ENCODE data around the gene KIF18B.

KIF18B gene

DNA sequence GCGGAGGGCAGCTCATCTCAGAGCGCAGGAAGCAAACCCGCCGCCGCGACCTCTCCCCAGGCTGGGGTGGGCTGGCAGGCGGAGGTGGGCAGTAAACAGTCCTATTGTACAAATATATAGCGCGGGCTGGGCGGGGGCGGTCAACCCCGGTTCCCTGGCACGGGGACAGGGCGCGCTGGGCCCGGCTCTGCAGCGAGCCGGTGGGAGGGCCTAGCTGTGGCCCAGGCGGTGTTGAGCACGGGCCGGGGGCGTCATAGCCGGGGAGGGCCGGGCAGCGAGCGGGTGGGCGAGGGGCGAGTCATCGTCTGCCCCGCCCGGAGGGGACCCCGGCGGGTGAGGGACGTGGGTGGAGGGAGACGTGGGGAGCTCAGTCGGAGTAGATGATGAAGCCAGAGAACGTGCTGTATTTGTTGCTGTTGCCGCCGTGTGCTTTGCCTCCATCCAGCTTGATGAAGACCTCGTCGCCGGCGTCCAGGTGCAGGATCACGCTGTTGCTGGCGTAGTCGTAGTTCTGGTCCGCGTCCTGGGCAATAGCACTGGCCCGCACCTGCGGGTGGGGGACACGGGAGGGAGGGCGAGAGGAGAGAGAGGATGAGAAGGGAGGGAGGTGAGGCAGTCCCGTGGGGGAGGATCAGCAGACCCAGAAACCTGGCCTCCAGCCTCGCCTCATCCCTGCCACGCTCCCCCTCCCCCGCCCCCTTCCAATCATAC is 12.4 kb upstream of the KIF18B start:
- Histone ChIP-seq H3K23ac (ENCODE audit: low read length) (no peak overlapping the region), H3K4me1 (ENCODE audit: control insufficient read depth, low read depth, low read length) (no peaks in the 10 kb centered on the region), H3K27ac (ENCODE audit: low read depth, low read length) (no peak overlapping the region), H3K4me3 (ENCODE audit: low read length) (no peak overlapping the region), H4K5ac (ENCODE audit: low read length) (no peak overlapping the region), H2AK5ac (ENCODE audit: low read length) (no peak overlapping the region), H3K79me2 (ENCODE audit: control insufficient read depth, insufficient read depth, low read length) (no peaks in the 10 kb centered on the region), H3K27me3 (ENCODE audit: insufficient read depth, low read length, poor library complexity) (no peaks in the 10 kb centered on the region), H2BK15ac (replicated peaks; ENCODE audit: low read depth) (no peak overlapping the region), H2BK120ac (ENCODE audit: low read depth, low read length) (no peak overlapping the region), H3K79me1 (ENCODE audit: low read length) (no peaks in the 10 kb centered on the region), H3K18ac (ENCODE audit: low read length) (no peak overlapping the region), H4K8ac (ENCODE audit: low read depth, low read length) (no peak overlapping the region), H3K9ac (ENCODE audit: low read length) (peak overlapping the region; percentile 28), H3K4me2 (ENCODE audit: low read length) (peak overlapping the region; percentile 43), H2BK5ac (ENCODE audit: low read length) (no peak overlapping the region), H3K36me3 (ENCODE audit: control insufficient read depth, insufficient read depth, low read length) (no peaks in the 10 kb centered on the region), H3K56ac (ENCODE audit: low read length) (peak overlapping the region; percentile 68), H3K4ac (ENCODE audit: low read depth, low read length) (no peak overlapping the region)
- no peak for DNase-seq
- no CpG with 5 or more reads among the region's 56 CpGs for WGBS (ENCODE audit: extremely low coverage, insufficient coverage, low lambda C conversion rate)

DNA sequence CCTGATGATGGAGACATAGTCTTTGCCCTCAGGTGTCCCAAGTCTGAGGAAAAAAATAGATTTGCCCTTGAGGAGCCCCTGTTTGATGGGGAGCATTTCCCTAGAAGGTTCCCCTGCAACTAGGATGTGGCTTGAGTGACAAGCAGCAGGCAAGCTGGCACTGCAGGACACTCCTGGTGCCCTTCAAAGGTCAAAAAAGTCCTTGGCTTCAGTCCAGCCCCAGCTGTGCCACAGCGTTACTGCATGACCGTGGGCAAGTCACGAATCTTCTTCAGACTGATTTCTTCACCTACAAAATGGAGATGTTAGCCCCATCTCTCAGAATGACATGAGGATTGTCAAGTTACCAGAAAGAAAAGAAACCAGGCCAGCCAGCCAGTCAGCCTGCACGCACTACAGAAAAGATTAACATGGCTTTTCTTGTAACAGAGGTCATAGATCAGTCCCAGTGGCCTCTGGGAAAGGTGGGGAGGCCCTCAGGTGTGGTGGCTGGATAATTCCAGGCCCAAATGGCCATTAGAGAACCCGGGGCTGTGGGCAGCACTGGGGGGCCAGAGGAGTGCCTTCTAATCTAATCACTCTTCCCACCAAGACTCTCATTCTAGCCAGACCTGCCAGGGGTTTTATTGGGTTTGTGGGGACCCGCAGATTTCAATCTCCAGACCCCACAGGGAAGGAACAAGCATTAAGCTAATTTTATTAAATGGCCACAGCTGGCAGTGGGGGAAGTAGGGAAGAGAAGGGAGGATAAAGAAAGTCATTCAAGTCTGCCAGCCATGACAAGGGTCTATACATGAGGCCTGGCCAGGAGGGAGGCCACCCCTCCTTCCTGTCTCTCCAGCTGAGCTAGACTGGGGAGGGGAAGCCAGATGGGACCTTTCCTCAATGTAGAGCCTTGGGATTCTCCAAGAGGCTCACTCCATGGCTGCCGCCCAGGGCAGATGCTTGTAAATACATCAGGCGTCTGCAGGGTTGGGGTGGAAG is 9.7 kb upstream of the KIF18B start:
- no peak overlapping the region for H3K4ac ChIP-seq (ENCODE audit: low read depth, low read length)
- no peak overlapping the region for H2BK5ac ChIP-seq (ENCODE audit: low read length)
- no peaks in the 10 kb centered on the region for H3K4me1 ChIP-seq (ENCODE audit: control insufficient read depth, low read depth, low read length)
- no peak for DNase-seq
- no peak overlapping the region for H2BK15ac ChIP-seq (replicated peaks; ENCODE audit: low read depth)
- no peaks in the 10 kb centered on the region for H3K79me2 ChIP-seq (ENCODE audit: control insufficient read depth, insufficient read depth, low read length)
- H4K5ac ChIP-seq (ENCODE audit: low read length), result no peak overlapping the region
- no peaks in the 10 kb centered on the region for H3K36me3 ChIP-seq (ENCODE audit: control insufficient read depth, insufficient read depth, low read length)
- no peak overlapping the region for H3K4me3 ChIP-seq (ENCODE audit: low read length)
- H3K56ac ChIP-seq (ENCODE audit: low read length), result no peak overlapping the region
- H4K8ac ChIP-seq (ENCODE audit: low read depth, low read length), result no peak overlapping the region
- H3K27ac ChIP-seq (ENCODE audit: low read depth, low read length), result no peak overlapping the region
- H3K27me3 ChIP-seq (ENCODE audit: insufficient read depth, low read length, poor library complexity), result no peaks in the 10 kb centered on the region
- no peak overlapping the region for H2AK5ac ChIP-seq (ENCODE audit: low read length)
- H3K4me2 ChIP-seq (ENCODE audit: low read length), result no peak overlapping the region
- WGBS (ENCODE audit: extremely low coverage, insufficient coverage, low lambda C conversion rate), result no CpG with 5 or more reads among the region's 8 CpGs
- H3K23ac ChIP-seq (ENCODE audit: low read length), result no peak overlapping the region
- H3K9ac ChIP-seq (ENCODE audit: low read length), result no peak overlapping the region
- no peaks in the 10 kb centered on the region for H3K79me1 ChIP-seq (ENCODE audit: low read length)
- no peak overlapping the region for H3K18ac ChIP-seq (ENCODE audit: low read length)
- H2BK120ac ChIP-seq (ENCODE audit: low read depth, low read length), result no peak overlapping the region

DNA sequence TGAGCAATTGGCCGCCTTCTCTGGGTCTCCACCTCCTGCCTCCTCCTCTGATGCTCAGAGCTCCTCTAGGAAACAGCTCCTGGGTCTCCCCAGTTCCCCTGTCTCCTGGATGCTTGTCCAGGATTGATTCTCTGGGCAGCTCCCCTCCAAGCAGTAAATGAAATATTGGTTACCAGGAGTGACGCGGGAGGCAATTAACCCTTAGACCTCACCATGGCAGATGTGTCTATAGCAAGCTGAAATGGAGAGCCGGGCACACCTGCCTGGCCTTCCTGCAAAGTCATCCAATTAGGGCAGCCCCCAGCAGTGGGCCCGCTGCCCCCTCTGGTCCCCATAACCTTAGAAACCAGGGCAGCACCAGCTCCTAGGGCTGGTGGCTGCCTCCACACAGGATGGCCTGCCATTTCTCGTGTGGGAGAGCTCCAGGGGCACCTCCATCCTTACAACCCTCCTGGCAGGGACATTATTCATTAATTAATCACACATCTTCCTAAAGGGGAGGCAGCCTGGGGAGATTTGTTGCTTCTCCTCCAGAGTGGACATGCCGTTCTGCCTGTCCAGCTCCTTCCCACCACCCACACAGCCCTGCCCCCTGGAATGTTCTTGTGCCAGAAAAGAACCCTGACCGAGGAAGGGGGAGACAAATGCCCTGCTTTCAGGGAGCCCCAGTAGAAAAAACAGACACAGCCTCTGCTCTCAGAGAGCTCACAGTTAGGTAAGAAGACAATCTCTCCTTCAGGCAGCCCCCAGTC is 8.3 kb upstream of the KIF18B start:
- Histone ChIP-seq H3K18ac (ENCODE audit: low read length) (no peak overlapping the region), H3K9ac (ENCODE audit: low read length) (no peak overlapping the region), H3K27me3 (ENCODE audit: insufficient read depth, low read length, poor library complexity) (no peaks in the 10 kb centered on the region), H3K79me1 (ENCODE audit: low read length) (no peaks in the 10 kb centered on the region), H3K36me3 (ENCODE audit: control insufficient read depth, insufficient read depth, low read length) (no peaks in the 10 kb centered on the region), H3K4me1 (ENCODE audit: control insufficient read depth, low read depth, low read length) (no peaks in the 10 kb centered on the region), H2AK5ac (ENCODE audit: low read length) (no peak overlapping the region), H4K5ac (ENCODE audit: low read length) (no peak overlapping the region), H2BK15ac (replicated peaks; ENCODE audit: low read depth) (no peak overlapping the region), H3K23ac (ENCODE audit: low read length) (no peak overlapping the region), H3K79me2 (ENCODE audit: control insufficient read depth, insufficient read depth, low read length) (no peaks in the 10 kb centered on the region), H3K4me3 (ENCODE audit: low read length) (no peak overlapping the region), H2BK120ac (ENCODE audit: low read depth, low read length) (no peak overlapping the region), H3K4ac (ENCODE audit: low read depth, low read length) (no peak overlapping the region), H3K4me2 (ENCODE audit: low read length) (no peak overlapping the region), H4K8ac (ENCODE audit: low read depth, low read length) (no peak overlapping the region), H3K56ac (ENCODE audit: low read length) (no peak overlapping the region), H2BK5ac (ENCODE audit: low read length) (no peak overlapping the region), H3K27ac (ENCODE audit: low read depth, low read length) (no peak overlapping the region)
- no CpG with 5 or more reads among the region's 8 CpGs for WGBS (ENCODE audit: extremely low coverage, insufficient coverage, low lambda C conversion rate)
- no peak for DNase-seq

DNA sequence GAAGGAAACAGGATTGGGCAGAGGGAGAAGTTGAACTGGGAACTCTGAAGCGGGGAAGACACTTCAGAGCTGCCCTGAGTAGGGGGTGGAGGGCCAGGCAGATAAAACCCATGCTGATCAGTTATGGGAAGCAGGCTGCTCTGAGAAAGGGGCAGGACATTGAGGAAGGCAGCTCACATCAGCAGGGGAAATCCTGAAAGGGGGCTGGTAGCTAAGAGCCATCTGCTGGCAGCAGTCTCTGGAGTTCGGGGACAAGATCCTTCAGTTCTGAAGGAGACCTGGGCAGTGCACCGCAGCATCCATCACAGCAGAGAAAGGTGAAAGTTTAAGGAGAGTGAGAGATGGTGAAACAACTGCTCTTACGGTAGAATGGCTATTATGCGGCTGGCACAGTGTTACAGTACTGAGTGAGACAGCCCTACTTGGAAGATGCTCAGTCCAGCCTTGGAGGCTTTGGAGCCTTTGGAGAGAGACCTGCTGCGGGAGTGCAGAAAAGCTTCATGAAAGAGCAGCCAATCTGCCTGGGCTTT is 5.4 kb upstream of the KIF18B start:
- Histone ChIP-seq H3K27me3 (ENCODE audit: insufficient read depth, low read length, poor library complexity) (no peaks in the 10 kb centered on the region), H3K9ac (ENCODE audit: low read length) (no peak overlapping the region), H4K5ac (ENCODE audit: low read length) (no peak overlapping the region), H3K36me3 (ENCODE audit: control insufficient read depth, insufficient read depth, low read length) (no peaks in the 10 kb centered on the region), H3K4me3 (ENCODE audit: low read length) (no peak overlapping the region), H3K4me2 (ENCODE audit: low read length) (no peak overlapping the region), H2BK15ac (replicated peaks; ENCODE audit: low read depth) (no peak overlapping the region), H3K4me1 (ENCODE audit: control insufficient read depth, low read depth, low read length) (peaks cover 3% of the 10 kb centered on the region), H2BK5ac (ENCODE audit: low read length) (no peak overlapping the region), H3K56ac (ENCODE audit: low read length) (no peak overlapping the region), H3K79me1 (ENCODE audit: low read length) (no peaks in the 10 kb centered on the region), H3K79me2 (ENCODE audit: control insufficient read depth, insufficient read depth, low read length) (no peaks in the 10 kb centered on the region), H4K8ac (ENCODE audit: low read depth, low read length) (no peak overlapping the region), H3K23ac (ENCODE audit: low read length) (no peak overlapping the region), H2AK5ac (ENCODE audit: low read length) (no peak overlapping the region), H3K4ac (ENCODE audit: low read depth, low read length) (no peak overlapping the region), H3K18ac (ENCODE audit: low read length) (no peak overlapping the region), H3K27ac (ENCODE audit: low read depth, low read length) (no peak overlapping the region), H2BK120ac (ENCODE audit: low read depth, low read length) (no peak overlapping the region)
- peak; percentile 49 for DNase-seq
- no CpG with 5 or more reads among the region's 6 CpGs for WGBS (ENCODE audit: extremely low coverage, insufficient coverage, low lambda C conversion rate)

DNA sequence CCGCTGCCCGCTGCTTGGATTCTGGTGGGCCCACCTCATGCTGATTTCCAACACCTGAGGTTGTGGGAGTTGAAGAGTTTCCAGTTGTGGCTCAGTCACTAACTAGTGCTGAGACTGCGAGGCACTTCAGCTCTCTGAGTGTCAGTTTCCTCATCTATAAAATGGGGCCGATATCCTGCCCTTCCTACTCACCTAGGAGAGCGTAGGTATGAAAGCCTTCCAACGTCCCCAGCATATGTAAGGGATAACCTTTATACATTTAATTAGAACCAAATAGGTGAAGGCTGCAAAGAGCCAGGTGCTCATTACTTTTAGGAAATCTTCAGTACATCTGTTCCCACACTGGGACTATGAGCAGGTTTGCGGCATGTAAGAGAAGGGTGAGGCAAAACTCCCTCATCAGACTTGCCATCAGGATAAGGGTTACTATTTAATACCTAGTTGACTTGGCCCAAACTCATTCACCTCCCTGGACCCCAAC is 782 bp upstream of the KIF18B start:
- Histone ChIP-seq H3K9ac (ENCODE audit: low read length) (peak overlapping the region; percentile 79), H2BK15ac (replicated peaks; ENCODE audit: low read depth) (no peak overlapping the region), H3K4ac (ENCODE audit: low read depth, low read length) (no peak overlapping the region), H4K8ac (ENCODE audit: low read depth, low read length) (no peak overlapping the region), H3K27ac (ENCODE audit: low read depth, low read length) (no peak overlapping the region), H3K36me3 (ENCODE audit: control insufficient read depth, insufficient read depth, low read length) (no peaks in the 10 kb centered on the region), H3K79me1 (ENCODE audit: low read length) (peaks cover 3% of the 10 kb centered on the region), H2BK120ac (ENCODE audit: low read depth, low read length) (no peak overlapping the region), H3K27me3 (ENCODE audit: insufficient read depth, low read length, poor library complexity) (no peaks in the 10 kb centered on the region), H3K79me2 (ENCODE audit: control insufficient read depth, insufficient read depth, low read length) (peaks cover 19% of the 10 kb centered on the region), H3K23ac (ENCODE audit: low read length) (peak overlapping the region; percentile 6), H3K4me3 (ENCODE audit: low read length) (peak overlapping the region; percentile 39), H3K56ac (ENCODE audit: low read length) (peak overlapping the region; percentile 89), H3K4me1 (ENCODE audit: control insufficient read depth, low read depth, low read length) (peaks cover 4% of the 10 kb centered on the region), H3K18ac (ENCODE audit: low read length) (no peak overlapping the region), H3K4me2 (ENCODE audit: low read length) (peak overlapping the region; percentile 96), H2AK5ac (ENCODE audit: low read length) (no peak overlapping the region), H4K5ac (ENCODE audit: low read length) (no peak overlapping the region), H2BK5ac (ENCODE audit: low read length) (no peak overlapping the region)
- DNase-seq, result no peak
- WGBS (ENCODE audit: extremely low coverage, insufficient coverage, low lambda C conversion rate), result no CpG with 5 or more reads among the region's 7 CpGs

All from mesendoderm (in vitro differentiated cells).